H9 (cell line): Measurements from ENCODE around the gene IRF6. TPM values are rescaled to one million over a fixed set of nuclear protein-coding genes. Genes with fewer than 3 reads are reported as not detected.

Experiments used
- DNase-seq: peaks from one replicate; pipeline ENCODE4 v3.0.0-alpha.2; 2017
- H2AFZ ChIP-seq: one replicate; pipeline ENCODE4 v1.6.1; 2013; ENCODE audit warnings: mild to moderate bottlenecking, low read length, control low read depth, moderate library complexity
- H2AK5ac ChIP-seq: 2 replicates; pipeline ENCODE4 v1.6.1; 2013; ENCODE audit warnings: low read length, control low read depth, mixed read lengths; ENCODE audit not compliant: insufficient read length
- H2BK120ac ChIP-seq: one replicate; pipeline ENCODE4 v1.6.1; 2013; ENCODE audit warnings: low read depth, mild to moderate bottlenecking, low read length, control low read depth, inconsistent platforms; ENCODE audit not compliant: poor library complexity, severe bottlenecking
- H2BK12ac ChIP-seq: 2 replicates; pipeline ENCODE4 v1.6.1; 2013; ENCODE audit warnings: low read length, control low read depth, mixed read lengths, low read depth; ENCODE audit not compliant: insufficient read length
- H2BK15ac ChIP-seq: 2 replicates; pipeline ENCODE4 v1.6.1; 2013; ENCODE audit warnings: low read depth, low read length, control low read depth
- H2BK20ac ChIP-seq: one replicate; pipeline ENCODE4 v1.6.1; 2013; ENCODE audit warnings: low read depth, mild to moderate bottlenecking, low read length, control low read depth, inconsistent platforms; ENCODE audit not compliant: poor library complexity, severe bottlenecking
- H2BK5ac ChIP-seq: 2 replicates; pipeline ENCODE4 v1.6.1; 2013; ENCODE audit warnings: low read length, control low read depth, mixed read lengths; ENCODE audit not compliant: insufficient read length
- H3K14ac ChIP-seq: 2 replicates; pipeline ENCODE4 v1.6.1; 2013; ENCODE audit warnings: low read length, control low read depth; ENCODE audit not compliant: insufficient read depth
- H3K18ac ChIP-seq: 2 replicates; pipeline ENCODE4 v1.6.1; 2013; ENCODE audit warnings: low read depth, mild to moderate bottlenecking, mixed read lengths, low read length, control low read depth; ENCODE audit not compliant: insufficient read length
- H3K23ac ChIP-seq: 2 replicates; pipeline ENCODE4 v1.6.1; 2013; ENCODE audit warnings: low read length, control low read depth, mixed read lengths, low read depth; ENCODE audit not compliant: insufficient read length
- H3K23me2 ChIP-seq: 2 replicates; pipeline ENCODE4 v1.6.1; 2013; ENCODE audit warnings: low read depth, mild to moderate bottlenecking, mixed read lengths, low read length, control low read depth; ENCODE audit not compliant: insufficient read length, poor library complexity, severe bottlenecking
- H3K27ac ChIP-seq: 2 replicates; pipeline ENCODE4 v1.5.1; 2013; ENCODE audit warnings: low read length, control low read depth, mixed read lengths, low read depth; ENCODE audit not compliant: insufficient read length
- H3K27me3 ChIP-seq: 2 replicates; pipeline ENCODE4 v1.6.1; 2013; ENCODE audit warnings: low read length, control low read depth, inconsistent platforms; ENCODE audit not compliant: insufficient read depth
- H3K4ac ChIP-seq: 2 replicates; pipeline ENCODE4 v1.6.1; 2013; ENCODE audit warnings: low read depth, mild to moderate bottlenecking, control low read depth, inconsistent platforms, low read length, moderate library complexity
- H3K4me1 ChIP-seq: 2 replicates; pipeline ENCODE4 v1.6.1; 2013; ENCODE audit warnings: low read length, control low read depth, inconsistent platforms; ENCODE audit not compliant: insufficient read depth
- H3K4me2 ChIP-seq: 2 replicates; pipeline ENCODE4 v1.6.1; 2013; ENCODE audit warnings: low read length, control low read depth, mixed read lengths; ENCODE audit not compliant: insufficient read length, insufficient read depth
- H3K56ac ChIP-seq: 2 replicates; pipeline ENCODE4 v1.6.1; 2013; ENCODE audit warnings: low read depth, mild to moderate bottlenecking, mixed read lengths, low read length, control low read depth; ENCODE audit not compliant: insufficient read length
- H3K79me1 ChIP-seq: 2 replicates; pipeline ENCODE4 v1.6.1; 2013; ENCODE audit warnings: low read depth, mild to moderate bottlenecking, moderate library complexity, low read length, control low read depth, inconsistent platforms; ENCODE audit not compliant: insufficient read depth, poor library complexity, severe bottlenecking
- H3K79me2 ChIP-seq: 2 replicates; pipeline ENCODE4 v1.6.1; 2013; ENCODE audit warnings: low read length, control low read depth, inconsistent platforms; ENCODE audit not compliant: insufficient read depth
- H3K9ac ChIP-seq: 2 replicates; pipeline ENCODE4 v1.6.1; 2013; ENCODE audit warnings: low read length, control low read depth, mixed read lengths; ENCODE audit not compliant: insufficient read length; ENCODE audit errors: extremely low read depth
- H3K9me3 ChIP-seq: one replicate; pipeline ENCODE4 v1.6.1; 2013; ENCODE audit warnings: low read depth, low read length, inconsistent platforms; ENCODE audit not compliant: control insufficient read depth
- H3T11ph ChIP-seq: one replicate; pipeline ENCODE4 v1.6.1; 2013; ENCODE audit warnings: mild to moderate bottlenecking, low read length, control low read depth, inconsistent platforms
- H4K20me1 ChIP-seq: one replicate; pipeline ENCODE4 v1.6.1; 2013; ENCODE audit not compliant: control insufficient read depth, insufficient read length, insufficient read depth
- H4K5ac ChIP-seq: 2 replicates; pipeline ENCODE4 v1.6.1; 2013; ENCODE audit warnings: low read depth, mild to moderate bottlenecking, mixed read lengths, low read length, control low read depth; ENCODE audit not compliant: insufficient read length
- H4K8ac ChIP-seq: replicated peaks from 2 replicates; pipeline ENCODE4 v1.6.1; 2013; ENCODE audit warnings: low read length, control low read depth, mixed read lengths, low read depth; ENCODE audit not compliant: insufficient read length
- H4K91ac ChIP-seq: 2 replicates; pipeline ENCODE4 v1.6.1; 2013; ENCODE audit warnings: low read depth, mild to moderate bottlenecking, moderate library complexity, mixed read lengths, low read length, control low read depth; ENCODE audit not compliant: insufficient read length
- H3K27ac Mint-ChIP-seq, 3 experiments: 2 replicates in 2 of 3; 3 replicates in 1 of 3; pipeline ENCODE4 v1.8.0; 2020 to 2021; ENCODE audit warnings: mixed read lengths in 3 of 3, mild to moderate bottlenecking in 1 of 3, moderate library complexity in 1 of 3
- H3K27me3 Mint-ChIP-seq: 2 replicates; pipeline ENCODE4 v1.8.0; 2021; ENCODE audit warnings: low read depth, mild to moderate bottlenecking, moderate library complexity, mixed read lengths
- H3K36me3 Mint-ChIP-seq, 3 experiments: 2 replicates in 2 of 3; 3 replicates in 1 of 3; pipeline ENCODE4 v1.8.0; 2020 to 2021; ENCODE audit warnings: low read depth in 3 of 3, mixed read lengths in 3 of 3; ENCODE audit not compliant: insufficient read depth in 1 of 3
- H3K4me1 Mint-ChIP-seq, 2 experiments: 2 replicates each; pipeline ENCODE4 v1.8.0; 2020; ENCODE audit warnings: mixed read lengths in 2 of 2
- H3K4me3 Mint-ChIP-seq, 2 experiments: 2 replicates in 1 of 2; 3 replicates in 1 of 2; pipeline ENCODE4 v1.8.0; 2020 to 2021; ENCODE audit warnings: mild to moderate bottlenecking in 2 of 2, mixed read lengths in 2 of 2, moderate library complexity in 1 of 2
- H3K9me3 Mint-ChIP-seq, 2 experiments: 2 replicates in 1 of 2; 3 replicates in 1 of 2; pipeline ENCODE4 v1.8.0; 2020; ENCODE audit warnings: mild to moderate bottlenecking in 2 of 2, mixed read lengths in 2 of 2, moderate library complexity in 1 of 2
- WGBS: extraction: QIAGEN DNeasy Blood & Tissue Kit; methylation state at CpG from one replicate; pipeline ENCODE4 v1.1.7; 2013; ENCODE audit warnings: missing lambda C conversion rate, low lambda C conversion rate, mixed read lengths; ENCODE audit not compliant: insufficient read length; ENCODE audit errors: extremely low coverage; 5-methylcytosine and 5-hydroxymethylcytosine counted together
- total RNA-seq: library from RNA; stranded (reverse); gene quantifications from 2 replicates; pipeline ENCODE4 v1.2.1, GENCODE V29; 2021
- TF ChIP-seq, protein P1 (sequence below): fragments of 200-600 bp; sonication (generic); conservative IDR thresholded peaks from 3 replicates; pipeline ENCODE4 v1.8.0; 2021; ENCODE audit warnings: antibody characterized with exemption, mild to moderate bottlenecking

The IRF6 gene
- total RNA-seq, 1 experiment from 2014 or later: 7.1 TPM

DNA sequence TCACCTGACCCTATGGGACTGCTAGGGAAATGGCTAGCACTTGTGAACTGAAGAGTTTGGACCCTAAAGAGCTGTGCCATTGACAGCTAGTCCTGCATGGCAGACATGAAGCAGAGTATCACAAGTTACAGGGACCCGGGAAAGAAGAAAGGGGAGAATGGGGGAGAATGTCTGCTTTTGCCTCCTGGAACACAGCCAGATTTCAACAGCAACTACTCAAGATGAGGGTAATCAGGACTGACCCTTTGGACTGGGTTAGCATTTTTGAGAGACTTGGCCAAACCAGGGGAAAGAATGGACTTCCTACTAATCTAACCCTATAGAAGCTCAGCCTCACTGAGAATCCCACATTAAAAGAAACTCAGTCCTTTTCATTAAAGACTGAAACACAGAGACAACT lies 13.1 kb upstream of the IRF6 start:
- peak overlapping the region; percentile 55 for H3K56ac ChIP-seq

More for the DNA sequence above, 13.1 kb upstream of the IRF6 start:
- no peak overlapping the region for H2AK5ac ChIP-seq
- DNase-seq: no peak
- Mint-ChIP-seq H3K4me3 (no peak overlapping the region), H3K36me3 (no peaks in the 10 kb centered on the region), H3K9me3 (no peaks in the 10 kb centered on the region), H3K27ac (no peak overlapping the region), H3K4me1 (peaks cover 11 to 14% of the 10 kb centered on the region in 2 experiments), H3K27me3 (peaks cover 31% of the 10 kb centered on the region)
- no peak overlapping the region for H3K27ac ChIP-seq
- no peaks in the 10 kb centered on the region for H3K9me3 ChIP-seq
- H3K9ac ChIP-seq: no peak overlapping the region
- no peak overlapping the region for H2BK12ac ChIP-seq
- H2BK120ac ChIP-seq: no peak overlapping the region
- no peak overlapping the region for H3K4ac ChIP-seq
- TF ChIP-seq, protein P1, sequence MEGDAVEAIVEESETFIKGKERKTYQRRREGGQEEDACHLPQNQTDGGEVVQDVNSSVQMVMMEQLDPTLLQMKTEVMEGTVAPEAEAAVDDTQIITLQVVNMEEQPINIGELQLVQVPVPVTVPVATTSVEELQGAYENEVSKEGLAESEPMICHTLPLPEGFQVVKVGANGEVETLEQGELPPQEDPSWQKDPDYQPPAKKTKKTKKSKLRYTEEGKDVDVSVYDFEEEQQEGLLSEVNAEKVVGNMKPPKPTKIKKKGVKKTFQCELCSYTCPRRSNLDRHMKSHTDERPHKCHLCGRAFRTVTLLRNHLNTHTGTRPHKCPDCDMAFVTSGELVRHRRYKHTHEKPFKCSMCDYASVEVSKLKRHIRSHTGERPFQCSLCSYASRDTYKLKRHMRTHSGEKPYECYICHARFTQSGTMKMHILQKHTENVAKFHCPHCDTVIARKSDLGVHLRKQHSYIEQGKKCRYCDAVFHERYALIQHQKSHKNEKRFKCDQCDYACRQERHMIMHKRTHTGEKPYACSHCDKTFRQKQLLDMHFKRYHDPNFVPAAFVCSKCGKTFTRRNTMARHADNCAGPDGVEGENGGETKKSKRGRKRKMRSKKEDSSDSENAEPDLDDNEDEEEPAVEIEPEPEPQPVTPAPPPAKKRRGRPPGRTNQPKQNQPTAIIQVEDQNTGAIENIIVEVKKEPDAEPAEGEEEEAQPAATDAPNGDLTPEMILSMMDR: no peak
- H2BK5ac ChIP-seq: no peak overlapping the region
- no peak overlapping the region for H3K14ac ChIP-seq
- no CpG with 5 or more reads among the region's 1 CpG for WGBS
- H3T11ph ChIP-seq: no peak overlapping the region
- no peaks in the 10 kb centered on the region; the same call in 1 of the 2 replicates for H3K27me3 ChIP-seq
- no peak overlapping the region for H3K18ac ChIP-seq
- no peaks in the 10 kb centered on the region for H3K23me2 ChIP-seq
- no peaks in the 10 kb centered on the region; the same call in 1 of the 2 replicates for H3K79me2 ChIP-seq
- no peak overlapping the region for H2AFZ ChIP-seq
- H3K79me1 ChIP-seq: no peaks in the 10 kb centered on the region
- H4K20me1 ChIP-seq: no peaks in the 10 kb centered on the region
- no peak overlapping the region for H3K23ac ChIP-seq
- H4K91ac ChIP-seq: no peak overlapping the region
- H3K4me2 ChIP-seq: no peak overlapping the region
- H2BK20ac ChIP-seq: no peak overlapping the region
- H2BK15ac ChIP-seq: no peak overlapping the region
- no peak overlapping the region for H4K5ac ChIP-seq
- no peaks in the 10 kb centered on the region for H3K4me1 ChIP-seq
- H4K8ac ChIP-seq: no peak overlapping the region
